ENCODE measurements around the gene SERPINB1. TPM values are rescaled to one million over a fixed set of nuclear protein-coding genes. Genes with fewer than 3 reads are reported as not detected.

Gene SERPINB1
- total RNA-seq, 2 donors from 2014 or later, result 30.6 to 38.5 TPM

GRCh38 chr6:2877057-2877882, 35.6 kb upstream of the SERPINB1 start:
- peak overlapping the region; percentile 3 for H3K9ac ChIP-seq (ENCODE audit: extremely low read depth, low read length, poor library complexity, severe bottlenecking)
- Mint-ChIP-seq H3K4me1 (peaks cover 38% of the 10 kb centered on the region), H3K4me3 (peak overlapping the region; percentile 70), H3K36me3 (ENCODE audit: low read depth) (peaks cover 11% of the 10 kb centered on the region), H3K27me3 (ENCODE audit: insufficient read depth) (peaks cover 2% of the 10 kb centered on the region), H3K27ac (peak overlapping the region; percentile 96), H3K9me3 (no peaks in the 10 kb centered on the region)
- DNase-seq, result peak; percentile 81
- no peak overlapping the region for H3K4me3 ChIP-seq (ENCODE audit: low read length)
- peaks cover 23% of the 10 kb centered on the region for H3K4me1 ChIP-seq (ENCODE audit: control insufficient read depth, insufficient read depth, low read length)
- peak overlapping the region; percentile 18 for H3K27ac ChIP-seq (ENCODE audit: low read depth, low read length)
- no peaks in the 10 kb centered on the region for H3K36me3 ChIP-seq (ENCODE audit: control insufficient read depth, insufficient read depth, low read length)
- no peaks in the 10 kb centered on the region for H3K27me3 ChIP-seq (ENCODE audit: control insufficient read depth, insufficient read depth, low read length, poor library complexity, severe bottlenecking)
- no peak for TF ChIP-seq CTCF (conservative IDR thresholded peaks at IDR 0.05)
- WGBS, 2 experiments (ENCODE audit: insufficient coverage in 1 of 2, insufficient read length in 1 of 2), result 45 to 55% methylated on average over 7 to 13 of the region's 13 CpGs
- no peaks in the 10 kb centered on the region for H3K9me3 ChIP-seq (ENCODE audit: control insufficient read depth, low read length)

- peaks cover 23% of the 10 kb centered on the region for H3K4me1 ChIP-seq (ENCODE audit: control insufficient read depth, insufficient read depth, low read length)
- no peaks in the 10 kb centered on the region for H3K9me3 ChIP-seq (ENCODE audit: control insufficient read depth, low read length)
- H3K27ac Mint-ChIP-seq, result peak overlapping the region; percentile 96
- no peaks in the 10 kb centered on the region for H3K9me3 Mint-ChIP-seq
- H3K9ac ChIP-seq (ENCODE audit: extremely low read depth, low read length, poor library complexity, severe bottlenecking), result peak overlapping the region; percentile 3
- no peaks in the 10 kb centered on the region for H3K36me3 ChIP-seq (ENCODE audit: control insufficient read depth, insufficient read depth, low read length)
- H3K27ac ChIP-seq (ENCODE audit: low read depth, low read length), result peak overlapping the region; percentile 18
- no peaks in the 10 kb centered on the region for H3K27me3 ChIP-seq (ENCODE audit: control insufficient read depth, insufficient read depth, low read length, poor library complexity, severe bottlenecking)
- DNase-seq, result peak; percentile 84
- H3K4me1 Mint-ChIP-seq, result peaks cover 38% of the 10 kb centered on the region
- H3K27me3 Mint-ChIP-seq (ENCODE audit: insufficient read depth), result peaks cover 2% of the 10 kb centered on the region
- peaks cover 12% of the 10 kb centered on the region for H3K36me3 Mint-ChIP-seq (ENCODE audit: low read depth)
- no peak for TF ChIP-seq CTCF (conservative IDR thresholded peaks at IDR 0.05)
- 23 to 35% methylated on average over 11 to 25 of the region's 25 CpGs for WGBS, 2 experiments (ENCODE audit: insufficient coverage in 1 of 2, insufficient read length in 1 of 2)
- peak overlapping the region; percentile 70 for H3K4me3 Mint-ChIP-seq
- peak overlapping the region; percentile 47 for H3K4me3 ChIP-seq (ENCODE audit: low read length)
Observed at GRCh38 chr6:2876210-2877056, 34.8 kb upstream of the SERPINB1 start.

GRCh38 chr6:2875359-2876191, 33.9 kb upstream of the SERPINB1 start:
- Histone ChIP-seq H3K4me3 (ENCODE audit: low read length) (peak overlapping the region; percentile 74), H3K4me1 (ENCODE audit: control insufficient read depth, insufficient read depth, low read length) (peaks cover 23% of the 10 kb centered on the region), H3K27me3 (ENCODE audit: control insufficient read depth, insufficient read depth, low read length, poor library complexity, severe bottlenecking) (no peaks in the 10 kb centered on the region), H3K27ac (ENCODE audit: low read depth, low read length) (no peak overlapping the region), H3K36me3 (ENCODE audit: control insufficient read depth, insufficient read depth, low read length) (no peaks in the 10 kb centered on the region), H3K9ac (ENCODE audit: extremely low read depth, low read length, poor library complexity, severe bottlenecking) (peak overlapping the region; percentile 66), H3K9me3 (ENCODE audit: control insufficient read depth, low read length) (no peaks in the 10 kb centered on the region)
- peak; percentile 85 for DNase-seq
- no peaks in the 10 kb centered on the region for H3K9me3 Mint-ChIP-seq
- H3K4me1 Mint-ChIP-seq, result peaks cover 38% of the 10 kb centered on the region
- 10 to 11% methylated on average over 30 to 65 of the region's 73 CpGs for WGBS, 2 experiments (ENCODE audit: insufficient coverage in 1 of 2, insufficient read length in 1 of 2)
- peak overlapping the region; percentile 70 for H3K4me3 Mint-ChIP-seq
- H3K36me3 Mint-ChIP-seq (ENCODE audit: low read depth), result peaks cover 12% of the 10 kb centered on the region
- peaks cover 2% of the 10 kb centered on the region for H3K27me3 Mint-ChIP-seq (ENCODE audit: insufficient read depth)
- H3K27ac Mint-ChIP-seq, result peak overlapping the region; percentile 93
- peak; percentile 44 for TF ChIP-seq CTCF (conservative IDR thresholded peaks at IDR 0.05)
